Right lobe of liver (tissue), 4 donors: ENCODE measurements around the gene MROH7.

Experiments used
- POLR2A ChIP-seq: fragments of 450-650 bp; IDR thresholded peaks from one replicate; pipeline ENCODE4 v1.6.1; 2017; ENCODE audit warnings: antibody characterized with exemption, mild to moderate bottlenecking
- TF ChIP-seq, protein P1 (sequence below), 4 donors: fragments of 200-600 bp in 3 of 4; fragments of 450-650 bp in 1 of 4; IDR thresholded peaks; one replicate each; pipeline versions ENCODE4 v1.5.1 to v1.8.0; 2016 to 2022; ENCODE audit warnings: antibody characterized with exemption in 4 of 4, mild to moderate bottlenecking in 2 of 4
- donor health status: DM: no; HTN: no; CAD: no.
- donor health status: DM: no; HTN: no; CAD: no.
- donor health status: DM: no; HTN: yes; CAD: no.

DNA sequence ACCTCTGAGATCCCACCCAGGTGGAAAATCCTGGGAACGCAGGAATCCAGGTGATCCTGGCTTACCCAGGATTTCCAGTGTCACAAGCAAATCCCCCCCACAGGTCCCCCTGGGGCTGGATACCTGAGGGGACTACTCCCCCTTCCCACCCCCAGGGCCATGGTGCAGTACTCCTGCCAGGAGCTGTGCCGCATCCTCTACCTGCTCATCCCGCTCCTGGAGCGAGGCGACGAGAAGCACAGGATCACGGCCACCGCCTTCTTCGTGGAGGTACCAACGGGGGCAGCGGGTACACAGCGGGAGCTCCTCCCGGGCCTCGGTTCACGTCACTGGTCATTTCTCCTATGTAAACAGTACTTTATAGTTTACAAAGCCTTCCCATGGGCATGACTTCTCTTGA lies 53.6 kb downstream of the MROH7 start:
- TF ChIP-seq, protein P1, sequence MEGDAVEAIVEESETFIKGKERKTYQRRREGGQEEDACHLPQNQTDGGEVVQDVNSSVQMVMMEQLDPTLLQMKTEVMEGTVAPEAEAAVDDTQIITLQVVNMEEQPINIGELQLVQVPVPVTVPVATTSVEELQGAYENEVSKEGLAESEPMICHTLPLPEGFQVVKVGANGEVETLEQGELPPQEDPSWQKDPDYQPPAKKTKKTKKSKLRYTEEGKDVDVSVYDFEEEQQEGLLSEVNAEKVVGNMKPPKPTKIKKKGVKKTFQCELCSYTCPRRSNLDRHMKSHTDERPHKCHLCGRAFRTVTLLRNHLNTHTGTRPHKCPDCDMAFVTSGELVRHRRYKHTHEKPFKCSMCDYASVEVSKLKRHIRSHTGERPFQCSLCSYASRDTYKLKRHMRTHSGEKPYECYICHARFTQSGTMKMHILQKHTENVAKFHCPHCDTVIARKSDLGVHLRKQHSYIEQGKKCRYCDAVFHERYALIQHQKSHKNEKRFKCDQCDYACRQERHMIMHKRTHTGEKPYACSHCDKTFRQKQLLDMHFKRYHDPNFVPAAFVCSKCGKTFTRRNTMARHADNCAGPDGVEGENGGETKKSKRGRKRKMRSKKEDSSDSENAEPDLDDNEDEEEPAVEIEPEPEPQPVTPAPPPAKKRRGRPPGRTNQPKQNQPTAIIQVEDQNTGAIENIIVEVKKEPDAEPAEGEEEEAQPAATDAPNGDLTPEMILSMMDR (IDR thresholded peaks at IDR 0.05), result no peak
- no peak for TF ChIP-seq POLR2A
